Measurements from ENCODE around the gene WDR36.
"Not testable (repeated sequence)": the region's sequence is repeated elsewhere in the genome, so short reads cannot be mapped to it uniquely, and the experiment has no call there.

The WDR36 gene

GRCh38 chr5:111135363-111135762 is 43.2 kb downstream of the WDR36 start:
- Mint-ChIP-seq H3K27me3 (peaks cover 14% of the 10 kb centered on the region), H3K27ac (no peak overlapping the region), H3K4me3 (no peak overlapping the region), H3K36me3 (no peaks in the 10 kb centered on the region), H3K4me1 (no peaks in the 10 kb centered on the region), H3K9me3 (no peaks in the 10 kb centered on the region)
- DNase-seq: no peak
- CTCF ChIA-PET: no interaction called here

GRCh38 chr5:111135946-111136345 is 43.8 kb downstream of the WDR36 start:
- Mint-ChIP-seq H3K9me3 (no peaks in the 10 kb centered on the region), H3K36me3 (no peaks in the 10 kb centered on the region), H3K27ac (no peak overlapping the region), H3K27me3 (peaks cover 17% of the 10 kb centered on the region), H3K4me3 (no peak overlapping the region), H3K4me1 (no peaks in the 10 kb centered on the region)
- DNase-seq: no peak
- CTCF ChIA-PET: no interaction called here

- Mint-ChIP-seq H3K4me3 (no peak overlapping the region), H3K27me3 (peaks cover 17% of the 10 kb centered on the region), H3K4me1 (no peaks in the 10 kb centered on the region), H3K36me3 (no peaks in the 10 kb centered on the region), H3K27ac (no peak overlapping the region), H3K9me3 (no peaks in the 10 kb centered on the region)
- no peak for DNase-seq
- CTCF ChIA-PET: no interaction called here
These were observed 45.9 kb downstream of the WDR36 start for GRCh38 chr5:111138096-111138495.

GRCh38 chr5:111141471-111141870 is 49.3 kb downstream of the WDR36 start:
- not testable (repeated sequence) for H3K4me3 Mint-ChIP-seq, H3K27ac Mint-ChIP-seq, H3K27me3 Mint-ChIP-seq, H3K9me3 Mint-ChIP-seq, H3K4me1 Mint-ChIP-seq, DNase-seq, H3K36me3 Mint-ChIP-seq
- CTCF ChIA-PET: interaction anchor here (1.0 to 1.1 kb wide), 2 partner anchors 10 to 15 kb away, joined by 3 to 5 read pairs; no protein-coding TSS in a partner anchor

GRCh38 chr5:111142932-111143331 is 50.8 kb downstream of the WDR36 start:
- H3K4me1 Mint-ChIP-seq: peaks cover 4% of the 10 kb centered on the region

GRCh38 chr5:111143910-111144309 is 51.8 kb downstream of the WDR36 start:
- no peak overlapping the region for H3K4me3 Mint-ChIP-seq
- no peaks in the 10 kb centered on the region for H3K36me3 Mint-ChIP-seq
- DNase-seq: no peak
- peaks cover 4% of the 10 kb centered on the region for H3K4me1 Mint-ChIP-seq
- CTCF ChIA-PET: no interaction called here
- H3K27me3 Mint-ChIP-seq: peaks cover 11% of the 10 kb centered on the region
- H3K27ac Mint-ChIP-seq: no peak overlapping the region
- H3K9me3 Mint-ChIP-seq: no peaks in the 10 kb centered on the region

More at GRCh38 chr5:111142932-111143331, 50.8 kb downstream of the WDR36 start:
- CTCF ChIA-PET: no interaction called here
- no peak for DNase-seq
- no peaks in the 10 kb centered on the region for H3K36me3 Mint-ChIP-seq
- peaks cover 7% of the 10 kb centered on the region for H3K27me3 Mint-ChIP-seq
- no peak overlapping the region for H3K4me3 Mint-ChIP-seq
- no peaks in the 10 kb centered on the region for H3K9me3 Mint-ChIP-seq
- no peak overlapping the region for H3K27ac Mint-ChIP-seq

- Mint-ChIP-seq H3K27ac (no peak overlapping the region), H3K4me1 (peaks cover 4% of the 10 kb centered on the region), H3K9me3 (no peaks in the 10 kb centered on the region), H3K4me3 (no peak overlapping the region), H3K27me3 (peaks cover 12% of the 10 kb centered on the region), H3K36me3 (no peaks in the 10 kb centered on the region)
- CTCF ChIA-PET: no interaction called here
- no peak for DNase-seq
These were observed 52.3 kb downstream of the WDR36 start for GRCh38 chr5:111144352-111144930.

- DNase-seq: no peak
- no peaks in the 10 kb centered on the region for H3K9me3 Mint-ChIP-seq
- CTCF ChIA-PET: no interaction called here
- no peak overlapping the region for H3K27ac Mint-ChIP-seq
- H3K4me1 Mint-ChIP-seq: peaks cover 4% of the 10 kb centered on the region
- no peak overlapping the region for H3K4me3 Mint-ChIP-seq
- H3K36me3 Mint-ChIP-seq: no peaks in the 10 kb centered on the region
- H3K27me3 Mint-ChIP-seq: peaks cover 6% of the 10 kb centered on the region
These were observed 53.9 kb downstream of the WDR36 start for GRCh38 chr5:111146053-111146452.

- no peak for DNase-seq
- H3K4me1 Mint-ChIP-seq: peaks cover 8% of the 10 kb centered on the region
- H3K9me3 Mint-ChIP-seq: no peaks in the 10 kb centered on the region
- no peak overlapping the region for H3K27ac Mint-ChIP-seq
- no peak overlapping the region for H3K4me3 Mint-ChIP-seq
- peaks cover 19% of the 10 kb centered on the region for H3K27me3 Mint-ChIP-seq
- no peaks in the 10 kb centered on the region for H3K36me3 Mint-ChIP-seq
- CTCF ChIA-PET: interaction anchor here (1.2 kb wide), 1 partner anchor 9 kb away, joined by 3 read pairs; no protein-coding TSS in a partner anchor
These were observed 55.4 kb downstream of the WDR36 start for GRCh38 chr5:111147502-111147901.

- no peak overlapping the region for H3K4me3 Mint-ChIP-seq
- H3K4me1 Mint-ChIP-seq: peaks cover 4% of the 10 kb centered on the region
- CTCF ChIA-PET: interaction anchor here (0.8 to 1.3 kb wide), 4 partner anchors 9 to 395 kb away, joined by 3 to 4 read pairs (median 3); no protein-coding TSS in a partner anchor
- no peak overlapping the region for H3K27ac Mint-ChIP-seq
- peaks cover 19% of the 10 kb centered on the region for H3K27me3 Mint-ChIP-seq
- no peak for DNase-seq
- H3K9me3 Mint-ChIP-seq: no peaks in the 10 kb centered on the region
- no peaks in the 10 kb centered on the region for H3K36me3 Mint-ChIP-seq
These were observed 59.9 kb downstream of the WDR36 start for GRCh38 chr5:111151998-111152397.

- Mint-ChIP-seq H3K27me3 (peaks cover 19% of the 10 kb centered on the region), H3K36me3 (no peaks in the 10 kb centered on the region), H3K4me1 (peaks cover 4% of the 10 kb centered on the region), H3K9me3 (no peaks in the 10 kb centered on the region), H3K4me3 (no peak overlapping the region), H3K27ac (no peak overlapping the region)
- no peak for DNase-seq
- CTCF ChIA-PET: interaction anchor here (9.4 kb wide), 1 partner anchor 126 kb away, joined by 124 read pairs; no protein-coding TSS in a partner anchor
These were observed 61.3 kb downstream of the WDR36 start for GRCh38 chr5:111153483-111153882.

- CTCF ChIA-PET: interaction anchor here (9.4 kb wide), 1 partner anchor 126 kb away, joined by 124 read pairs; no protein-coding TSS in a partner anchor
- H3K9me3 Mint-ChIP-seq: no peaks in the 10 kb centered on the region
These were observed 61.8 kb downstream of the WDR36 start for GRCh38 chr5:111153945-111154344.

GRCh38 chr5:111158105-111158744 is 66.1 kb downstream of the WDR36 start:
- CTCF ChIA-PET: interaction anchor here (0.8 to 9.4 kb wide), 9 partner anchors 9 to 354 kb away, joined by 3 to 124 read pairs (median 5); partner anchors contain the start of gene STARD4
- Mint-ChIP-seq H3K4me3 (no peak overlapping the region), H3K4me1 (peaks cover 2% of the 10 kb centered on the region), H3K9me3 (no peaks in the 10 kb centered on the region), H3K36me3 (no peaks in the 10 kb centered on the region), H3K27ac (no peak overlapping the region), H3K27me3 (no peaks in the 10 kb centered on the region)
- peak; percentile 86 for DNase-seq

More at GRCh38 chr5:111153945-111154344, 61.8 kb downstream of the WDR36 start:
- DNase-seq: no peak
- Mint-ChIP-seq H3K27ac (no peak overlapping the region), H3K4me3 (no peak overlapping the region), H3K4me1 (peaks cover 6% of the 10 kb centered on the region), H3K27me3 (peaks cover 14% of the 10 kb centered on the region), H3K36me3 (no peaks in the 10 kb centered on the region)

GRCh38 chr5:111159845-111160244 is 67.7 kb downstream of the WDR36 start:
- CTCF ChIA-PET: interaction anchor here (0.7 to 9.4 kb wide), 14 partner anchors 10 to 372 kb away, joined by 3 to 124 read pairs (median 4); partner anchors contain the start of gene CAMK4
- H3K27ac Mint-ChIP-seq: no peak overlapping the region
- no peak overlapping the region for H3K4me3 Mint-ChIP-seq
- no peaks in the 10 kb centered on the region for H3K36me3 Mint-ChIP-seq
- no peak for DNase-seq
- H3K9me3 Mint-ChIP-seq: no peaks in the 10 kb centered on the region
- H3K27me3 Mint-ChIP-seq: no peaks in the 10 kb centered on the region
- H3K4me1 Mint-ChIP-seq: peaks cover 2% of the 10 kb centered on the region

- peaks cover 2% of the 10 kb centered on the region for H3K4me1 Mint-ChIP-seq
- H3K27me3 Mint-ChIP-seq: no peaks in the 10 kb centered on the region
- H3K36me3 Mint-ChIP-seq: no peaks in the 10 kb centered on the region
- CTCF ChIA-PET: interaction anchor here (1.4 to 9.4 kb wide), 2 partner anchors 116 to 117 kb away, joined by 6 to 124 read pairs; no protein-coding TSS in a partner anchor
- H3K4me3 Mint-ChIP-seq: no peak overlapping the region
- H3K27ac Mint-ChIP-seq: no peak overlapping the region
- H3K9me3 Mint-ChIP-seq: no peaks in the 10 kb centered on the region
- no peak for DNase-seq
These were observed 70.9 kb downstream of the WDR36 start for GRCh38 chr5:111163000-111163399.

All from activated naive CD4-positive, alpha-beta T cell treated with anti-CD3 and anti-CD28 coated beads, Interleukin-2, amount 10 ng/mL, durations not matched to agents 7 days and 5 days (primary cell).